Astrocyte (in vitro differentiated cells and primary cell): ENCODE data around the gene CD81.

Source experiments
- EZH2 ChIP-seq: IDR thresholded peaks from 2 replicates; pipeline ENCODE4 v1.6.1; 2012; ENCODE audit warnings: mild to moderate bottlenecking, low read length, inconsistent platforms; ENCODE audit not compliant: insufficient read depth
- TF ChIP-seq, protein P1 (sequence below): IDR thresholded peaks from 2 replicates; pipeline ENCODE4 v1.5.1; 2011; ENCODE audit warnings: low read depth, mild to moderate bottlenecking, inconsistent platforms, low read length, moderate library complexity; ENCODE audit not compliant: insufficient read depth

- TF ChIP-seq, protein P1, sequence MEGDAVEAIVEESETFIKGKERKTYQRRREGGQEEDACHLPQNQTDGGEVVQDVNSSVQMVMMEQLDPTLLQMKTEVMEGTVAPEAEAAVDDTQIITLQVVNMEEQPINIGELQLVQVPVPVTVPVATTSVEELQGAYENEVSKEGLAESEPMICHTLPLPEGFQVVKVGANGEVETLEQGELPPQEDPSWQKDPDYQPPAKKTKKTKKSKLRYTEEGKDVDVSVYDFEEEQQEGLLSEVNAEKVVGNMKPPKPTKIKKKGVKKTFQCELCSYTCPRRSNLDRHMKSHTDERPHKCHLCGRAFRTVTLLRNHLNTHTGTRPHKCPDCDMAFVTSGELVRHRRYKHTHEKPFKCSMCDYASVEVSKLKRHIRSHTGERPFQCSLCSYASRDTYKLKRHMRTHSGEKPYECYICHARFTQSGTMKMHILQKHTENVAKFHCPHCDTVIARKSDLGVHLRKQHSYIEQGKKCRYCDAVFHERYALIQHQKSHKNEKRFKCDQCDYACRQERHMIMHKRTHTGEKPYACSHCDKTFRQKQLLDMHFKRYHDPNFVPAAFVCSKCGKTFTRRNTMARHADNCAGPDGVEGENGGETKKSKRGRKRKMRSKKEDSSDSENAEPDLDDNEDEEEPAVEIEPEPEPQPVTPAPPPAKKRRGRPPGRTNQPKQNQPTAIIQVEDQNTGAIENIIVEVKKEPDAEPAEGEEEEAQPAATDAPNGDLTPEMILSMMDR: no peak
- TF ChIP-seq EZH2: no peak
Observed at GRCh38 chr11:2330696-2331095, 46.4 kb upstream of the CD81 start.
